ENCODE measurements around the gene C17orf67.

DNA sequence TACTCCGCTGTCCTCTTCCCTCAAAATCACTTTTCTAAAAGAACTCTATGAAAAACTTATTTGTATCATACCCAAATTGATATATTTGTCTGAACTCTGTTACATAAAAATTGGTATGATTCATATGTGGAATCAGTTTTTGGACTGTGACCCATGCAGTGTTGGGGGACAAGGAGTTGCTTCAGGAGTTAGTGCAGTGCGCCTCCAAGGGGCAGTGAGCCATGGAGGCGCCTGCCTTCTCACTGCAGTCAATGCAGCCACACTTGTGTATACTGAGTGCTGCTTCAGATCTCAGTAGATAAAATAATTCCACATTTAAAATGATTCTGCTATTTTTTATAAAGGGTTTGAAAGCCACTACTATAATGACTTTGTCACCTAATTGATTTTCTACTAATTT is 32.8 kb upstream of the C17orf67 start:
- TF ChIP-seq POLR2A (IDR thresholded peaks at IDR 0.05) (no peak), POLR2AphosphoS5 (IDR thresholded peaks at IDR 0.05) (no peak), EP300 (IDR thresholded peaks at IDR 0.05) (no peak)
- TF ChIP-seq, protein P1, sequence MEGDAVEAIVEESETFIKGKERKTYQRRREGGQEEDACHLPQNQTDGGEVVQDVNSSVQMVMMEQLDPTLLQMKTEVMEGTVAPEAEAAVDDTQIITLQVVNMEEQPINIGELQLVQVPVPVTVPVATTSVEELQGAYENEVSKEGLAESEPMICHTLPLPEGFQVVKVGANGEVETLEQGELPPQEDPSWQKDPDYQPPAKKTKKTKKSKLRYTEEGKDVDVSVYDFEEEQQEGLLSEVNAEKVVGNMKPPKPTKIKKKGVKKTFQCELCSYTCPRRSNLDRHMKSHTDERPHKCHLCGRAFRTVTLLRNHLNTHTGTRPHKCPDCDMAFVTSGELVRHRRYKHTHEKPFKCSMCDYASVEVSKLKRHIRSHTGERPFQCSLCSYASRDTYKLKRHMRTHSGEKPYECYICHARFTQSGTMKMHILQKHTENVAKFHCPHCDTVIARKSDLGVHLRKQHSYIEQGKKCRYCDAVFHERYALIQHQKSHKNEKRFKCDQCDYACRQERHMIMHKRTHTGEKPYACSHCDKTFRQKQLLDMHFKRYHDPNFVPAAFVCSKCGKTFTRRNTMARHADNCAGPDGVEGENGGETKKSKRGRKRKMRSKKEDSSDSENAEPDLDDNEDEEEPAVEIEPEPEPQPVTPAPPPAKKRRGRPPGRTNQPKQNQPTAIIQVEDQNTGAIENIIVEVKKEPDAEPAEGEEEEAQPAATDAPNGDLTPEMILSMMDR (IDR thresholded peaks at IDR 0.05): no peak
